Activated CD4-positive, alpha-beta T cell treated with anti-CD3 and anti-CD28 coated beads for 36 hours (primary cell): ENCODE data around the gene PGLYRP2. TPM values are rescaled to one million over a fixed set of nuclear protein-coding genes. Genes with fewer than 3 reads are reported as not detected.

Experiments used
- ATAC-seq: fragments of 200-7000 bp; cut with Tn5 transposase; one replicate; pipeline ENCODE4 v1.10.0; 2021; ENCODE audit warnings: mild to moderate bottlenecking, moderate library complexity
- CTCF ChIA-PET: fragments of 350-600 bp; sonication (Branson Sonifier 250); formaldehyde crosslinking; loops from one replicate; lab custom pipeline; 2021; ENCODE audit warnings: antibody characterized with exemption; lab: Charles Lee
- POLR2A ChIA-PET: fragments of 350-600 bp; sonication (Branson Sonifier 250); formaldehyde crosslinking; loops from one replicate; lab custom pipeline; 2021; ENCODE audit warnings: antibody characterized with exemption, inconsistent platforms; lab: Charles Lee
- DNase-seq: peaks from one replicate; pipeline ENCODE4 v3.0.0-alpha.2; 2020
- H3K27ac Mint-ChIP-seq: one replicate; pipeline ENCODE4 v1.8.0; 2021; ENCODE audit warnings: mixed read lengths
- H3K27me3 Mint-ChIP-seq: one replicate; pipeline ENCODE4 v1.8.0; 2021; ENCODE audit warnings: mixed read lengths
- H3K36me3 Mint-ChIP-seq: one replicate; pipeline ENCODE4 v1.8.0; 2021; ENCODE audit warnings: low read depth, mixed read lengths
- H3K4me1 Mint-ChIP-seq: one replicate; pipeline ENCODE4 v1.8.0; 2021; ENCODE audit warnings: mixed read lengths
- H3K4me3 Mint-ChIP-seq: one replicate; pipeline ENCODE4 v1.8.0; 2021; ENCODE audit warnings: mild to moderate bottlenecking, moderate library complexity, mixed read lengths
- H3K9me3 Mint-ChIP-seq: one replicate; pipeline ENCODE4 v1.8.0; 2021; ENCODE audit warnings: low read depth, mixed read lengths
- intact Hi-C, 2 experiments: fragments of 100-400 bp; cut with DNase I in 1 of 2; cut with micrococcal nuclease in 1 of 2; formaldehyde crosslinking; loops; one replicate each; pipeline versions ENCODE4 v1.14.2 to v1.15.1; 2022 to 2024; cut with DNase I, micrococcal nuclease
- total RNA-seq, 2 experiments: library from RNA; stranded (reverse); gene quantifications; one replicate each; pipeline ENCODE4 v1.2.3, GENCODE V29; 2021

The PGLYRP2 gene
- total RNA-seq, 2 experiments from 2014 or later, result 0.14 TPM; not detected in 1

GRCh38 chr19:15508035-15508710 lies 28.9 kb upstream of the PGLYRP2 start, which contains the start of gene CYP4F22:
Gene CYP4F22 (plus strand): TSS chr19:15508525. CDS start chr19:15525337, 16,812 bp downstream.
- H3K9me3 Mint-ChIP-seq, result no peaks in the 10 kb centered on the region
- H3K27me3 Mint-ChIP-seq, result peaks cover 22% of the 10 kb centered on the region
- peaks cover 10% of the 10 kb centered on the region for H3K4me1 Mint-ChIP-seq
- H3K27ac Mint-ChIP-seq, result peak within 1 kb of the TSS; percentile 14
- ChIA-PET CTCF (no interaction called here), POLR2A (no interaction called here)
- H3K36me3 Mint-ChIP-seq, result no peaks in the 10 kb centered on the region
- ATAC-seq, result peak; percentile 44
- intact Hi-C loops, result no loop called here
- H3K4me3 Mint-ChIP-seq, result peak within 1 kb of the TSS; percentile 65
- peak; percentile 32 for DNase-seq

DNA sequence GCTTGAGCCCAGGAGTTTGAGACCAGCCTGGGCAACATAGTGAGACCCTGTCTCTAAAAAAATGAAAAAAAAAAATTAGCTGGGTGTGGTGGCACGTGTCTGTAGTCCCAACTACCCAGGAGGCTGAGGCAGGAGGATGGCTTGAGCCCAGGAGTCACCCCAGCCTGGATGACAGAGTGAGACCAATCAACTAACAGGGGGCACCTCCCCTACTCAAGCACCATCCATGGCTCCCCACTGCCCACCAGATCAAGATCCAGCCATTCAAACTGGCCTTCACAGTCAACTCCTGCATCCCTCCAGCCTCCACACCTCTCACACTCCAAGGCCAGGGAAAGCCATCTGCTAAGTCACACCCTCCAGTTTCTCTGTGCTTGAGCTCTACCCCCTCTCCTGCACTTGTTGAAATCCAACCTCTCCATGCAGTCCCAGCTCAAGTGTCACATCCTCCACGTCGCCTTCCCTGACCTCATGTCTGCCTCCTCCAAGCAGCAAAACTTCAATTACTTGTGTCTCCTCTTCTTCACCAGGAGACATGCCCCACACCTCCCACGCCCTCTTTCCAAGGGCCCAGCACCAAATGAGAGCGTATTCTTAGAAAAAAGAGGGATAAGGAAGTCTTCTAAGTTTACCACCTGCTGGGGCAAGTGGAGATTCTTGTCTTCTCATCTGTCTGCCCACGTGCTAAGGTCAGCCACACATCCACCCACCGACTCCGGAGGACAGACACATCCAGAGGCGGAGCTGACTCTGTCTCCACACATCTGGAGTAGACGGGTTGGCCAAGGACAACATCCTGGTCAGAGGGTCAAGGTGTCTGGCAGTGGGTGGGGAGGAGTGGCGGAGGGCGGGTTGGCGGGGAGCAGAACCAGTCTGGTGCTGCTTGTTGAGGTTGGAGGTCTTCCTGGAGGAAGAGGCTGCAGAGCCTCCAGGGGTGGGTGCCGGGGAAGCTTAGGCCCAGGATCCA lies 28.1 kb upstream of the PGLYRP2 start:
- H3K4me3 Mint-ChIP-seq, result peak overlapping the region; percentile 65

DNA sequence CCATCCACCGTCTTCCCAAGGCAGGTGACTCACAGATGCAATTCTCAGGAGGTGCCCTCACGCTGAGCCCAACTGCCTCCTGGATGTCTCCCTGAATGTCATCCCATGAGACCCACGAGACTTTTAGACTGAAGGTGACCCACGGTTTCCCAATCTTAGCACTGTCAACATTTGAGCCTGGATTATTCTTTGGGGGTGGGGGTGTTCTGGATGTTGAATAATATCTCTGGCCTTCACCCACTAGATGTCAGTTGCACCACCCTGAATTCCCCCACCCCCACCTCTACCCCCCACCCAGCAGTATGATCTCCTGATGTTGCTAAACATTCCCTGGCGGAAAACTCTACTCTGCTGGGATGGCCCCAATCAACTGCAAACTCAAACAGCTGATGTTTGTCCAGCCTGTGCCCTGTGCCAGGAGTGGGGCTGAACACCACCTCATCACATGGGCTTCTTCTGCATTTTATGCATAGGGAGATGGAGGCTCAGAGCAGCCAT lies 26.8 kb upstream of the PGLYRP2 start:
- H3K4me1 Mint-ChIP-seq, result peaks cover 10% of the 10 kb centered on the region
- no peak overlapping the region for H3K27ac Mint-ChIP-seq
- H3K9me3 Mint-ChIP-seq, result no peaks in the 10 kb centered on the region
- no peak overlapping the region for H3K4me3 Mint-ChIP-seq
- DNase-seq (no peak), ATAC-seq (no peak)
- no peaks in the 10 kb centered on the region for H3K36me3 Mint-ChIP-seq
- H3K27me3 Mint-ChIP-seq, result peaks cover 22% of the 10 kb centered on the region
- ChIA-PET POLR2A (no interaction called here), CTCF (interaction anchor here (0.5 to 0.6 kb wide), 2 partner anchors 99 to 503 kb away, joined by 3 read pairs; no protein-coding TSS in a partner anchor)
- intact Hi-C loops, result no loop called here

More for the DNA sequence above, 28.1 kb upstream of the PGLYRP2 start:
- ChIA-PET CTCF (interaction anchor here (0.5 kb wide), 1 partner anchor 100 kb away, joined by 3 read pairs; no protein-coding TSS in a partner anchor), POLR2A (no interaction called here)
- Mint-ChIP-seq H3K27ac (no peak overlapping the region), H3K27me3 (peaks cover 22% of the 10 kb centered on the region), H3K4me1 (peaks cover 10% of the 10 kb centered on the region), H3K36me3 (no peaks in the 10 kb centered on the region), H3K9me3 (no peaks in the 10 kb centered on the region)
- DNase-seq (no peak), ATAC-seq (no peak)
- intact Hi-C loops, result no loop called here

DNA sequence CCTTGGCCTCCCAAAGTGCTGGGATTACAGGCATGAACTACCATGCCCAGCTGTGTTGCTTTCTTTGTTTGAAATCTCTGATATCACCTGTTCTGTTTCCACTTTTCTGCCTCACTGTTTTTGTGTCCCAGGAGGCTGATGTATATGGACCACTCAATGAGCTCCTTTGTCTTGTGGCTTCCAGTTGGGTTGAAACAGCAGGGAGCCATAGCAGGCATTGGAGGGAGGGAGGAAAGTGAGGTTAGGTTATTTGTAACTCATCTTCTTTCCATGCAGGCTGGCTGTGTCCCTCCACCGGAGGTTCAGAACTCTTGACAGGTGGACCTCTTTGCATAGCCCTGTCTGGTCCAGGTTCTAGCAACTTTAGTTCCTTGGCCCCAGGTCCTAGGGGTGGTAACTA lies 23.0 kb upstream of the PGLYRP2 start:
- H3K9me3 Mint-ChIP-seq, result no peaks in the 10 kb centered on the region
- intact Hi-C loops, result no loop called here
- H3K36me3 Mint-ChIP-seq, result no peaks in the 10 kb centered on the region
- ChIA-PET CTCF (interaction anchor here (0.9 to 1.5 kb wide), 3 partner anchors 47 to 83 kb away, joined by 3 to 5 read pairs (median 5); no protein-coding TSS in a partner anchor), POLR2A (interaction anchor here (0.5 kb wide), 1 partner anchor 926 kb away, joined by 11 read pairs; no protein-coding TSS in a partner anchor)
- H3K4me1 Mint-ChIP-seq, result peaks cover 14% of the 10 kb centered on the region
- peaks cover under 1% of the 10 kb centered on the region for H3K27me3 Mint-ChIP-seq
- H3K27ac Mint-ChIP-seq, result no peak overlapping the region
- no peak for ATAC-seq
- no peak for DNase-seq
- no peak overlapping the region for H3K4me3 Mint-ChIP-seq

DNA sequence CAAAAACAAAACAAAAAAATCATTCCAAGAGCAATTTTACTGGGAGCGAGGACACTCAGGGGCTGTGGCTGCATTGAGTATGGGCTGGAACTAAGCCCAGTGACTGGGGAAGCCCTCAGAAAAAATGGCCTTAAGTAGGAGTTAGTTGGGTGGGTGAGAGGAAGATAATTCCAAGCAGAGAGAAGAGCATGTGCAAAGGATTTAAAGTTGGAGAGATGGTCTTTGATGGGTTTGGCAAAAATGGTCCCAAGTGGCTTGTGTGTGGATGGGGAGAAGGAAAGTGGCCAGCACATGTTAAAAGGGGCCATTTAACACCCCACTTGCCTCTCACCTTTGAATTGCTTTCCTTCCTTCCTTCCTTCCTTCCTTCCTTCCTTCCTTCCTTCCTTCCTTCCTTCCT lies 22.3 kb upstream of the PGLYRP2 start:
- ATAC-seq (no peak), DNase-seq (no peak)
- intact Hi-C loops, result no loop called here
- POLR2A ChIA-PET, result no interaction called here
- no peaks in the 10 kb centered on the region for H3K36me3 Mint-ChIP-seq
- H3K9me3 Mint-ChIP-seq, result no peaks in the 10 kb centered on the region
- H3K27ac Mint-ChIP-seq, result no peak overlapping the region
- no peak overlapping the region for H3K4me3 Mint-ChIP-seq
- peaks cover 14% of the 10 kb centered on the region for H3K4me1 Mint-ChIP-seq
- CTCF ChIA-PET, result no interaction called here
- no peaks in the 10 kb centered on the region for H3K27me3 Mint-ChIP-seq

DNA sequence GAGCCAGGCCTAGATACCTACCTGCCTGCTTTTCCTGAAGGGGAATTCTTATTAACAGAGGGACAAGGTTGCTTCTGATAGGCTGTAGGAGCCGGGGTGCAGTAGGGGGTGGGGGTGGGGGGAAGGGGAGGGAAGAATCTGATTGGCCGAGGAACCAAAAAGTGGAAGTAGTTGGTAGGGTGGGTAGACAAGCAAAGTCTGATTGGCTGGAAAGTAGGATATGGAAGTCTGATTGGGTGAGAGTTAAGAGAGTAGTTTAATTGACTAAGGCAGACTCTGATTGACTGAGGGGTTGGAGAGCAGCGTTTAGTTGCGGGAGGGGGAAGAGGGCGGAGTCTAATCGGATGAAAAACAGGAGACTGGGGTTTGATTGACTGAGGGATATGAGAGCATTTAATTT lies 19.6 kb upstream of the PGLYRP2 start:
- Mint-ChIP-seq H3K4me1 (peaks cover 14% of the 10 kb centered on the region), H3K4me3 (no peak overlapping the region), H3K27ac (no peak overlapping the region), H3K27me3 (no peaks in the 10 kb centered on the region), H3K9me3 (no peaks in the 10 kb centered on the region), H3K36me3 (no peaks in the 10 kb centered on the region)
- ATAC-seq (peak; percentile 66), DNase-seq (no peak)
- intact Hi-C loops, result no loop called here
- ChIA-PET POLR2A (no interaction called here), CTCF (no interaction called here)

DNA sequence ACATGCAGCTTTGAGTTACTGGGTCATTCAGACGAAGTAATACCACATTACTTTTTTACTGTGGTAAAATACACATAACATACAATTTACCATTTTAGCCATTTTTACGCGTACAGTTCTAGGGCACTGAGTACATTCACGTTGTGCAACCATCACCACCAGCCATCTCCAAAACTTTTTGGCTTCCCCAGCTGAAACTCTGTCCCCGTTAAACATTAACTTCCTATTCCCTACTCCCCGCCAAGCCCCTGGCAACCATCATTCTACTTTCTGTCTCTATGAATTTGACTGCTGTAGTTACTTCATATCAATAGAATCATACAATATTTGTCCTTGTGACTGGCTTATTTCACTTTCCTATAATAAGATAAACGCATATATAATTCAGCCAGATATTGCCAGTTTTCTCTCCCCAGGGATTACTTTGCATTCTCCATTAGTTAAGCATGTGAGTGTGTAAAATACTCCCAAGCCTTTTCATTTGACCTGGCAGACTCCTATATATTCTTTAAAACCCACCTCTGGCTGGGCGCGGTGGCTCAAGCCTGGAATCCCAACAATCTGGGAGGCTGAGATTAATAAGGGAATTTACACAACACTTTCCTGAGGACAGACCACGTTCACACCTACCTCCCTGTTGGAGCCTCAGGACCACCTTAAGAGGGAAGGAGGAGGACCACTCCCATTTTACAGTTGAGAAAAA lies 19.0 kb upstream of the PGLYRP2 start:
- CTCF ChIA-PET, result no interaction called here
- H3K9me3 Mint-ChIP-seq, result no peaks in the 10 kb centered on the region
- ATAC-seq (no peak), DNase-seq (no peak)
- H3K27ac Mint-ChIP-seq, result no peak overlapping the region
- peaks cover 14% of the 10 kb centered on the region for H3K4me1 Mint-ChIP-seq
- H3K27me3 Mint-ChIP-seq, result no peaks in the 10 kb centered on the region
- H3K4me3 Mint-ChIP-seq, result no peak overlapping the region
- POLR2A ChIA-PET, result no interaction called here
- intact Hi-C loops, result no loop called here
- H3K36me3 Mint-ChIP-seq, result no peaks in the 10 kb centered on the region

DNA sequence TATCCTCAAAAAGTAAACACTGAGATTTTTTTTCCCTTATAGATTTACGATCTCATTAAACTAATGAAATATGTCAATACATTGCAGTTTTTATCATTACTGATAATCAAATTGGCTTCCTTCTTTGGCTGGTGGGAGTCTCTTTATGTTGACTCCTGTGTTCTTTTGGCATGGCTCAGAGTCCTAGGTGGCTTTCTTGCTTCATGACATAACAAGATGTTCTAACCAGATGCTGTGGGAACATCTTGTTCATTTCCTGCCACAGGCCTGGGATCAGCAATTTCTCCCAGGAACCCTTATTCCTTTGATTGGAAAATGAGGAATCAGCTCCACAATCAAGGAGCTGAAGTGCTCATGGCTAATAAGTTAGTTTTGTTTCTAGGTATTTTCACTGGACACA lies 15.8 kb upstream of the PGLYRP2 start:
- no peak overlapping the region for H3K4me3 Mint-ChIP-seq
- no peaks in the 10 kb centered on the region for H3K9me3 Mint-ChIP-seq
- no peak for DNase-seq
- CTCF ChIA-PET, result interaction anchor here (0.6 kb wide), 1 partner anchor 43 kb away, joined by 4 read pairs; no protein-coding TSS in a partner anchor
- intact Hi-C loops, result no loop called here
- no peak for ATAC-seq
- H3K4me1 Mint-ChIP-seq, result peaks cover 10% of the 10 kb centered on the region
- no peak overlapping the region for H3K27ac Mint-ChIP-seq
- POLR2A ChIA-PET, result no interaction called here
- no peaks in the 10 kb centered on the region for H3K27me3 Mint-ChIP-seq
- H3K36me3 Mint-ChIP-seq, result no peaks in the 10 kb centered on the region

GRCh38 chr19:15488489-15489226 lies 9.4 kb upstream of the PGLYRP2 start:
- ATAC-seq (no peak), DNase-seq (no peak)
- Mint-ChIP-seq H3K27me3 (no peaks in the 10 kb centered on the region), H3K4me3 (no peak overlapping the region), H3K27ac (no peak overlapping the region), H3K36me3 (no peaks in the 10 kb centered on the region), H3K9me3 (peaks cover 3% of the 10 kb centered on the region), H3K4me1 (peaks cover 5% of the 10 kb centered on the region)
- intact Hi-C loops, result no loop called here
- ChIA-PET CTCF (no interaction called here), POLR2A (no interaction called here)

- DNase-seq (no peak), ATAC-seq (no peak)
- intact Hi-C loops, result no loop called here
- H3K9me3 Mint-ChIP-seq, result peaks cover 3% of the 10 kb centered on the region
- peaks cover 13% of the 10 kb centered on the region for H3K4me1 Mint-ChIP-seq
- ChIA-PET CTCF (interaction anchor here (0.9 kb wide), 1 partner anchor 19 kb away, joined by 3 read pairs; no protein-coding TSS in a partner anchor), POLR2A (no interaction called here)
- no peak overlapping the region for H3K27ac Mint-ChIP-seq
- no peak overlapping the region for H3K4me3 Mint-ChIP-seq
- no peaks in the 10 kb centered on the region for H3K27me3 Mint-ChIP-seq
- H3K36me3 Mint-ChIP-seq, result no peaks in the 10 kb centered on the region
These were observed 7.7 kb upstream of the PGLYRP2 start for GRCh38 chr19:15487038-15487437.
